Mucosa of descending colon (tissue), 3 donors: ENCODE data around the gene CPE. TPM values are rescaled to one million over a fixed set of nuclear protein-coding genes. Genes with fewer than 3 reads are reported as not detected.

ENCODE experiments used
- ATAC-seq: fragments of 200-7000 bp; cut with Tn5 transposase; one replicate; pipeline ENCODE4 v1.9.1; 2020; ENCODE audit warnings: mild to moderate bottlenecking, moderate library complexity
- DNase-seq, 3 donors: peaks; one replicate each; pipeline ENCODE4 v3.0.0-alpha.2; 2020
- H3K36me3 ChIP-seq: fragments of 200-600 bp; one replicate; pipeline ENCODE4 v1.8.0; 2021; ENCODE audit warnings: low read depth, mild to moderate bottlenecking
- H3K4me1 ChIP-seq: fragments of 200-600 bp; one replicate; pipeline ENCODE4 v1.8.0; 2021; ENCODE audit warnings: low read depth, mild to moderate bottlenecking
- H3K4me3 ChIP-seq: fragments of 200-600 bp; one replicate; pipeline ENCODE4 v1.8.0; 2021; ENCODE audit warnings: mild to moderate bottlenecking
- H3K9me3 ChIP-seq: fragments of 200-600 bp; one replicate; pipeline ENCODE4 v1.8.0; 2021; ENCODE audit warnings: mild to moderate bottlenecking
- intact Hi-C, 2 donors: fragments of 100-400 bp; cut with DNase I in 1 of 2; cut with micrococcal nuclease in 1 of 2; formaldehyde crosslinking; loops; one replicate each; pipeline versions ENCODE4 v1.11.0 to v1.11.1; 2022; cut with DNase I, micrococcal nuclease
- total RNA-seq, 3 donors: library from RNA; stranded (reverse); fragmentation: NEBNext Ultra II Directional in 2 of 3; extraction: Animal tissue kit (Norgen Biotek cat#: 25700) in 2 of 3; gene quantifications; one replicate each; pipeline versions ENCODE4 v1.2.1 to v1.2.4, GENCODE V29; 2021 to 2023
- TF ChIP-seq, protein P1 (sequence below): fragments of 200-600 bp; IDR thresholded peaks from one replicate; pipeline ENCODE4 v1.8.0; 2022; ENCODE audit warnings: antibody characterized with exemption, mild to moderate bottlenecking
- donor health status: DM: no; HTN: no; CAD: no; lungs with moderate emphysema.
- donor health status: DM: no; HTN: no; CAD: no.
- donor health status: DM: no; HTN: yes; CAD: no.

Gene CPE
- total RNA-seq, 3 donors from 2014 or later, result 26.3 to 39.9 (median 33.9) TPM

DNA sequence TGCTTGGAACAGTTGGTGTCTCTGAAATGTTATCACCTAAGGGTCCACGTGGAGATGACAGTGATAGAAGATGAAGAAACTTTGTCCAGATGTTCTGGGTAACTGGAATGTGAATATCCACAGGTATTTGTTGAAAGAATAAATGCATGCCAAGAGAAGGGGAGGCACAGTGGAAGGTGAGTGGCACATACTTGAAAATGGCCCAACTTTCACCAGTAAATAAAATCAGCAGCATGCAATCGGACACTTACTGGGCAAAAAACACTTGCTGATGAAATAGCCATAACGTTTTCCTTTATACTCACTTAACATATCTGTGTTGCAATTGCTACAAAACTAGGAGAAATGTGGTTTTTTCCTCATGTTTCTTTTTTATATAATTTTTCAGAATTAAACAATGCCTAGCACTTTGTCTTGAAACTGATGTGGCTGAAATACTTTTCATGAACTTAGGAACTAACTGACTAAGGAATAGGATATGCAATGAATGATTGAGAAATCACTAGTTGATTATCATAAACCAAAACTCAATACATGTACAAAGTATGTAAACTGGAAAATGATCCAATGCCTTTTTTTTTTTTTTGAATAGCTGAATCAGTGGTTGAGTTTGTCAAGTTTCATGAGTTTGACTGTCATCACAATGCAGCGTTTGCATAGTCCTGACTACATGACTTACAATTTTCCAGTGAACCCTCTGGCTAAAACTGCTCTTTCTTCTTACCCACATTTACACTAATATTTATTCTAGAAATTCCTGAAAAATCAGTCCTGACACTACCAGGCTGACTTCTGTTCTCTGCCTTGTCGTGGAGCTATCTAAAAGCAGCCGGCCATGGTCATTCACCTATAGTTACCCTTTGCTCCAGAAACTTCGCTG, 127.4 kb downstream of the CPE start:
- TF ChIP-seq, protein P1, sequence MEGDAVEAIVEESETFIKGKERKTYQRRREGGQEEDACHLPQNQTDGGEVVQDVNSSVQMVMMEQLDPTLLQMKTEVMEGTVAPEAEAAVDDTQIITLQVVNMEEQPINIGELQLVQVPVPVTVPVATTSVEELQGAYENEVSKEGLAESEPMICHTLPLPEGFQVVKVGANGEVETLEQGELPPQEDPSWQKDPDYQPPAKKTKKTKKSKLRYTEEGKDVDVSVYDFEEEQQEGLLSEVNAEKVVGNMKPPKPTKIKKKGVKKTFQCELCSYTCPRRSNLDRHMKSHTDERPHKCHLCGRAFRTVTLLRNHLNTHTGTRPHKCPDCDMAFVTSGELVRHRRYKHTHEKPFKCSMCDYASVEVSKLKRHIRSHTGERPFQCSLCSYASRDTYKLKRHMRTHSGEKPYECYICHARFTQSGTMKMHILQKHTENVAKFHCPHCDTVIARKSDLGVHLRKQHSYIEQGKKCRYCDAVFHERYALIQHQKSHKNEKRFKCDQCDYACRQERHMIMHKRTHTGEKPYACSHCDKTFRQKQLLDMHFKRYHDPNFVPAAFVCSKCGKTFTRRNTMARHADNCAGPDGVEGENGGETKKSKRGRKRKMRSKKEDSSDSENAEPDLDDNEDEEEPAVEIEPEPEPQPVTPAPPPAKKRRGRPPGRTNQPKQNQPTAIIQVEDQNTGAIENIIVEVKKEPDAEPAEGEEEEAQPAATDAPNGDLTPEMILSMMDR, result no peak
- intact Hi-C loops, result no loop called here
- ATAC-seq (no peak), DNase-seq (no peak)
- H3K9me3 ChIP-seq, result no peaks in the 10 kb centered on the region
- no peak overlapping the region for H3K4me3 ChIP-seq
- H3K36me3 ChIP-seq, result no peaks in the 10 kb centered on the region
- no peaks in the 10 kb centered on the region for H3K4me1 ChIP-seq

DNA sequence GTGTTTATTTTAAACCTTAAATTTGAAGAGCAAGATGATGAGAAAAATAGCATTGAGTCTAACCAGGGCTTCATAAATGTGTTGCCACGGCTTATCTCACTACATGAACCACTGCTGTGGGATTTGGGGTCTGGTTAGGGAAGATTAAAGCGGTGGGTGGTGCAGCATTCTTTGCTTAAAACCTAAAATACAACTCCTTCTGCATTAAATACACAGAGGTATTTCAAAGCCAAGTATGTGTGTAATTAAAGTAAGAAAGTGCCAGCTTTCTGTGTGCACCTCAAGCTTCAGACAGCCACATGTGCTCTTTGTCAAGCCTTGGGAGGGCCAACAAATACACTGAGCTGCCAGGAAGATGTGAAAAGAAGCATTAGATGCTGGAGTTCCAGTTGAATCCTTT, 128.0 kb downstream of the CPE start:
- H3K4me1 ChIP-seq, result no peaks in the 10 kb centered on the region
- no peaks in the 10 kb centered on the region for H3K36me3 ChIP-seq
- H3K9me3 ChIP-seq, result no peaks in the 10 kb centered on the region
- H3K4me3 ChIP-seq, result no peak overlapping the region
- intact Hi-C loops, result no loop called here
- ATAC-seq (no peak), DNase-seq (no peak)
- TF ChIP-seq, protein P1, result no peak

DNA sequence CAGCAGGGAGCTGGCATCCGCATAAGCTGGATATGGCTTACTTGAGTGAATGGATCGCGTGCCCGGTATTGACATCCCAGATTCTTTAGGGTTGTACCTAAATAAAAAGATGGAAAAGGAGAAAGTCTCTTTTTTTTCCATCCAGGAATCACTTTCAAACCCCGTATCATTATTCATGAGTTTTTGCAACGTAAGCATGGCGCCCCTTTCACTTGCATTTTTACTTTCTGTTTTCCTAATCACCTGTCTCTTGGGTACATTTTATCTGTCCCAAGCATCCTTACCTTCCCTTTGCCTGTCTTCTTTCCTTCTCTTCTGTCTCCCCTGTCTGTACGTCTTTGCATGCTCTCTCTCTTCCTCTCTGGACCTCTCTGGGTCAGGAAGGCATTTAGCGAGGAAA, 128.6 kb downstream of the CPE start:
- intact Hi-C loops, result no loop called here
- H3K4me1 ChIP-seq, result no peaks in the 10 kb centered on the region

DNA sequence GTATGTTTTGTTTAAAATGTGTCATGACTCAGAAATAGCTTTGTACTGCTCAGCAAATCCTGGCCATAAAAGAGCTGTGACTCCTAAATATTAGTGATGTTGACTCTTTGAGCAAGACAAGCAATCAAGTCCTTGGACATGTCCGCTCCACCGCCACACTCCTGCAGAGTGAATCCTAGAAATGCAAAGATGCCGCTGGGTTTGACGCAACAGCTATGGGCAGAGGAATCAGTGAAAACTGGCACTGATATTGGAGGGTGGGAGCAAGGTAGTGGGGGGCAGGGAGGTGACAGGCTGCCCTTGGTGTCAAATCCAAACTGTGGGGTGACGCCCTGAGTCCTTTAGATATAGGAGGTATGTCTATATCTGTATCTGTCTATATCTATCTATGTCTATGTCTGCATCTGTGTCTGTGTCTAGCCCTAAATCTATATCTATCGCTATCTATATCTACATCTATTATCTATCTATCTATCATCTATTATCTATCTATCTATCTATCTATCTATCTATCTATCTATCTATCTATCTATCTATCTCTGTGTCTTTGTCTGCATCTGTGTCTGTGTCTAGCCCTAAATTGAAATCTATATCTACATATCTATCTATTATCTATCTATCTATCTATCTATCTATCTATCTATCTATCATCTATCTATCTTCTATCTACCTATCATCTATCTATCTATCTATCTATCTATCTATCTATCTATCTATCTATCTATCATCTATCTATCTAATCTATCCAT, 129.7 kb downstream of the CPE start:
- no peaks in the 10 kb centered on the region for H3K4me1 ChIP-seq
- intact Hi-C loops, result no loop called here
- H3K9me3 ChIP-seq, result no peaks in the 10 kb centered on the region
- H3K4me3 ChIP-seq, result no peak overlapping the region
- TF ChIP-seq, protein P1, result no peak
- DNase-seq, result no peak
- ATAC-seq, result no peak
- no peaks in the 10 kb centered on the region for H3K36me3 ChIP-seq

More for the DNA sequence above, 128.6 kb downstream of the CPE start:
- DNase-seq (no peak), ATAC-seq (no peak)
- TF ChIP-seq, protein P1, result no peak
- H3K4me3 ChIP-seq, result no peak overlapping the region
- H3K9me3 ChIP-seq, result no peaks in the 10 kb centered on the region
- no peaks in the 10 kb centered on the region for H3K36me3 ChIP-seq

DNA sequence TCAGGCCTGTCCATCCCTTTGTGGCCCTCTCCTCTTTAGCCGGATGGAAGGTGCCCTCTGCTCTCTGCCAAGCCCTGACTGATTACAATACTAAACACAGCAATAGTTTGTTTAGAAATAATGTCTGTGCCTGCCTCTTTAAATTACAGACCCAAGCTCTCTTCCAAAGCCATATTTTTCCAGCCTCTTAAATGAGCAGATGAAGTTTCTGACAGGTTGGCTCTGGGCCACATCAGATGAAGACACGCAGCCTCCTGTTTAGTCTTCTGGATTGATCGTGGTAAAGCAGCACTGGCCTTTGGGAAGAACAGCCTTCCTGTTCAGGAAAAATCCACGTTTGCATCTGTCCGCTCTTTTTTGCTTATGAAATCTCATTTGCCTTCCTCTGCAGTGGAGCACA, 133.6 kb downstream of the CPE start:
- Histone ChIP-seq H3K4me3 (no peak overlapping the region), H3K4me1 (no peaks in the 10 kb centered on the region), H3K9me3 (no peaks in the 10 kb centered on the region), H3K36me3 (no peaks in the 10 kb centered on the region)
- TF ChIP-seq, protein P1, result no peak
- DNase-seq, result no peak
- ATAC-seq, result no peak
- intact Hi-C loops, result no loop called here
